ENCODE results near the gene ZNG1C.
"Not testable (repeated sequence)": the region's sequence is repeated elsewhere in the genome, so short reads cannot be mapped to it uniquely, and the experiment has no call there.

Gene ZNG1C

DNA sequence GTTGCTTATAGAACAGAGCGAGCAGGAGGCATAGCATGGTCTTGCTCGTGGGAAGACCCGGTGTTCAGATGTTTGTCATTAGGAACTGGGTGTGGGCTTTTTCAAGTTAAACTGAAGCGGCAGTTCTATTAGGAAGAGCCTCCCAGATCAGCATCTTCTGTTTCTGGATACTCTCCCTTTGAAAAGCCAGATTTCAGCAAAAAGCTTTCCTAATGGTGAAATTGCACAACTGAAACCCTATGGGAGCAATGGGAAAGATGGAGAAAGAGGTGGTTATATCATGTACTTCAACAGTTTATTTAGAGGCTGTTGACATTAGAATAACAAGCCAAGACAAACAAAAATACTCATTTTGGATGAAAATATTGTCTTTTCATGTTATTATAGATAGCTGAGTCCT lies 102.2 kb downstream of the ZNG1C start:
- DNase-seq, result not testable (repeated sequence)

Measured in NCI-H187 treated with DMSO at 0.1 percent for 48 hours (cell line).